HG03432 (cell line): ENCODE data around the gene TMEM97.
"Not testable (repeated sequence)": the region's sequence is repeated elsewhere in the genome, so short reads cannot be mapped to it uniquely, and the experiment has no call there.

Experiments used
- ATAC-seq: cut with Tn5 transposase; IDR thresholded peaks from one replicate; pipeline ENCODE4 v1.9.1; 2021; ENCODE audit warnings: mild to moderate bottlenecking, moderate library complexity; ENCODE audit not compliant: unreplicated experiment

Gene TMEM97

DNA sequence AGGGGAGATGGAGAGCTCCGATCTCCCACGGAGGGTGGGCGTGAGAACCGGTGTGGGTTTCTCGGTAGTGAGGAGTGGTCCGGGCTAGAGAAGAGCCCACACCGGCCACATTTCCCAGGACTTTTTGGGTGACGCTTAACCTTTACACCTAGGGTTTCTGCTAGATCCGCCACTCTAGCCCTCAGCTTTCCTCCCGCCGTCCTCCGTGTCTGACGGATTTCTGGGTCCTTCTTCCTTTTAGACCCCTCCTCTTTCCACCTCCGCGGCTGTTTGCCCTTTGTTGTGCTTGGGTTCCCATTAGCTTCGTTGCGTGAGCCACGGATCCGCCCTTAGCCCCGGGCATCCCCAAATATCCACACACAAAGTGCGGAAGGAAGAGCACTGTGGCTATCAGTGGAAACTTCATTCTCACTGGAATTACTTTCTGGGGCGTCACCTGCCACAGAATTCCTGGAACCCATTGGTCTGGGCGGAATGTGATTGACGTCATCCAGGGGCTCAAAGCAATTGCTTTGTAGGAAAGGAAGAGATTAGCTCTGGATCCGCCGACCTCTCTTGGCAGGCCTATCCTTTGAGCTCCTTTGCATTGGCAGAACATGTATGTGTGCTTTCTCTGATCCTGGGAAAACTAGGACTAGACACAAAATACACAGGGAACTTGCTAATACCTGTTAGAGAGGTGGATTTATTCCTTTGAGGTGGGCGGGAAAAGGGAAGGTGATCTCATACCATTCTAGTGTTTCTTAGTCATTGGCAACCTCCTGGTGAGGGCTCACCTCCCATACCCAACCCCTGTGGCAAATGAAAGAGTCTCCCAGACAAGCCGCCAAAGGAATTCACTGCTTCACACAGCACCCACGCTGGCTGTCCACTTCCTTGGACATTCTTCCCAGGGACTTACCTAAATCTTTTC, 17.2 kb downstream of the TMEM97 start:
- no peak for ATAC-seq

DNA sequence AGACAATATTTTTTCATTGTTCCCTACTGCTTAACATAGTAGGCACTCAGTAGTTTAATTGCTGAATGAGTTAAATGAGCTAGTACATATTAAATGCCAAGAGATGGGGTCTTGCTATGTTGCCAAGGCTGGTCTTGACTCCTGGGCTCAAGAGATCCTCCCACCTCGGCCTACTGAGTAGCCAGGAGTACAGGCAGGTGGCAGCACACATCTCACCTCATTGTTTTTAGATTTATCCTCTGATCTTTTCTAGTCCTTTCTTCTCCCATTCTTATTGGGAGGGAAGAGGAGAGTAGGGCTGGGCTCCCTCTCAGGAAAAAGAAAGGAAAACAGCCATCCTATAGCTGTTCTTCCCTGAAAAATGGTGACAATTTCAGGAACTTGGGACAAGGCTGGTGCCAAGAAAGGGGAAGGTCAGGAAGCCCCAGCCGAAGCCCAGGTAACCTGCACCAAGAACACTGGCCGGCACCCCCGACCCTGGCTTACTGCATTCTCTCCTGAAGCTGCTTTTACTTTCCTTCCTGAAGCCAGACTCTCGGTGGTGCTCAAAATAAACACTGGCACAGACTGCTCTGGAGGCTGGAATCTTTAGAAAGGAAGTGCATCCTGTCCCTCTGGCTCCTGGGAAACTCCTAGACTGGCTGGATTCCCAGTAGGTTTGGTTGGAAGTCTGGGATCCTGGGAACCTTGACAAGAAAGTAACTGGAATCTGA, 19.2 kb downstream of the TMEM97 start:
- no peak for ATAC-seq

DNA sequence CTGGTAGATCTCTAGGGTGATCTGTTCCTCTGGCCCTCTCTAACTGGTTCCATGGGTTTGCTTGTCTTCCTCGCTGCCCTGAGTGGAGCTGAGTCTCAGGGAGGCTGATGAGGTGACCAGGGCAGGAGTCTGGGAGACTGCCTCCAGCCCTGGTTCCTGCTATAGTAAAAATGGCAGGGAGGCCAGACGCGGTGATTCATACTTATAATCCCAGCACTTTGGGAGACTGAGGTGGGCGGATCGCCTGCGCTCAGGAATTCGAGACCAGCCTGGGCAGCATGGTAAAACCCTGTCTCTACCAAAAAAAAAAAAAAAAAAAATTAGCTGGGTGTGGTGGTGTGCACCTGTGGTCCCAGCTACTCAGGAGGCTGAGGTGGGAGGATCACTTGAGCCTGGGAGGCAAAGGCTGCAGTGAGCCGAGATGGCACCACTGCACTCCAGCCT, 19.8 kb downstream of the TMEM97 start:
- not testable (repeated sequence) for ATAC-seq

- no peak for ATAC-seq
Measured at GRCh38 chr17:28339431-28339830, 20.4 kb downstream of the TMEM97 start.

DNA sequence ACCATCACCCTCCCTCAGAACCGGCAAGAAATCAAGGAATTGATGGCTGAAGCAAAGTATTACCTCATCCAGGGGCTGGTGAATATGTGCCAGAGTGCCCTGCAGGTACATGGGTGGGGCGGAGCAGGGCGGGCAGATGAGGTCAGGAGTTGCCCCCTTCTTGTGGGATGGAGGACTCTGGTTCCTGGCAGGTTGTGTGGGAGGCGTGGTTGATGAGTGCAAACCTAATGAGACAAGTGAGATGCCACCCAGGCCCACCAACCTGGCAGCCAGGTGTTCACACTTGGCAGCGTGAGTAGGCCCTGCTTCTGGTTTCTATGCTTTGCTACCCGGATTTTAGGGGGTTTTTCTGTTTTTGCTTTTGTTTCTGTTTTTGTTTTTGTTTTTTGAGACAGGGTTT, 21.4 kb downstream of the TMEM97 start:
- ATAC-seq: no peak

DNA sequence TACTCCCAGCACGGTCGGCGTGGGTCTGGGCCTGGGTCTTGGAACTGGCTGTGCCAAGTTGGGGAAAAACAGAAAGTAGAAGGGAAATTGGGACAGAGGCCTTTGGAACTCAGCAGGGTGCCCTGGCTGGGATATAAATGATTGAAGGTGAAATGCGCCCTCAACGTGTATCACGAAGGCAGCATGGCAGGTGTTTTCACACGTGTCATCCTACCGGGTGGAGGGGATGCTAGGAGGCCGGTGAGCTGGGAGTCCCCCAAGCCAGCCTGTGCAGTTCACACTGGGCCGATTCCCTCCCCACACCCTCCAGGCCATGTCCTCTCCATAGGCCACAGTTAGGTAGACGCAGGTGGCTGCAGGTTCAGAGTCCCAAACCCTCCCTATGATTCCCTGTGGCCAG, 22.5 kb downstream of the TMEM97 start:
- ATAC-seq: no peak

- no peak for ATAC-seq
Measured at GRCh38 chr17:28342313-28342712, 23.3 kb downstream of the TMEM97 start.

DNA sequence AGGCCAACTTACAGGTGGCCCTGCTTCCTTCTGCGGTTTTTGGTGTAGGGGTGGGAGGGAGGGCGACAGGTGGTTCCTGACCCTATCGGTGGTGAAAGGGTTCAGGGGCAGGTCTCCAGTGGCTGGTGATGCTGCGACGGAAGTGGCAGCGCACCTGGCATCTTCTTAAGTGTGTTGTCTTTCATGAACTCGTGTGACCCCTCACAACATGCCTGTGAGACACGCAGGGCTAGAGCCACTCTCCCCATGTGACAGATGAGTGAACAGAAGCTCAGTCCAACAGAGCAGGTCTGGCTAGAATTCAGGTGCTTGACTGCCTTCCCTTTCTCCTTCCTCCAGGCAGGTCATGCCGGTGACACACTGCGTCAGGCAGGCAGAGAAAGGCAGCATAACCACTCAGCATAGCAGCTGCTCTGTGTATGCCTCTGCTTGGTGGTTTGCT, 24.5 kb downstream of the TMEM97 start:
- ATAC-seq: no peak

- no peak for ATAC-seq
Measured at GRCh38 chr17:28344011-28344410, 25.0 kb downstream of the TMEM97 start.

DNA sequence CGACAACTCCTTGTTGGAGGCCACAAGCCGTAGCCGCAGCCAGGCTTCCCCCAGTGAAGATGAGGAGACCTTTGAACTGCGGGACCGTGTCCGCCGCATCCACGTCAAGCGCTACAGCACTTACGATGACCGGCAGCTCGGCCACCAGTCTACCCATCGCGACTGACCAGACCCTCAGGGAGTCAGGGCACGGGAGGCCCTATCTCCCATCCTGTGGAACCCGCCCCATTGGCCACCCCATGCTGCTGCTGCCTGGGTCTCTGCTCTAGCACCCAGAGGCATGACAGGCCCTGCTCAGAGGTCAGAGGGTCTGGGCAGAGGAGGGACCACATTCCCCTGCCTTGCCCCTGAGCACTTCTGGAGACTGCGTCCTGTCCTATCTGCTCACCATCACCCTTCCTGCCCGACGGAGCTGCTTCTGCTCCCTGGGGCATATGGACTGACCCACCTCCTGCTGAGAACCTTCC, 25.5 kb downstream of the TMEM97 start:
- no peak for ATAC-seq

- no peak for ATAC-seq
Measured at GRCh38 chr17:28345419-28346198, 26.6 kb downstream of the TMEM97 start.

GRCh38 chr17:28346199-28346580, 27.2 kb downstream of the TMEM97 start:
- ATAC-seq: no peak

- ATAC-seq: no peak
Measured at GRCh38 chr17:28346746-28347246, 27.8 kb downstream of the TMEM97 start.

DNA sequence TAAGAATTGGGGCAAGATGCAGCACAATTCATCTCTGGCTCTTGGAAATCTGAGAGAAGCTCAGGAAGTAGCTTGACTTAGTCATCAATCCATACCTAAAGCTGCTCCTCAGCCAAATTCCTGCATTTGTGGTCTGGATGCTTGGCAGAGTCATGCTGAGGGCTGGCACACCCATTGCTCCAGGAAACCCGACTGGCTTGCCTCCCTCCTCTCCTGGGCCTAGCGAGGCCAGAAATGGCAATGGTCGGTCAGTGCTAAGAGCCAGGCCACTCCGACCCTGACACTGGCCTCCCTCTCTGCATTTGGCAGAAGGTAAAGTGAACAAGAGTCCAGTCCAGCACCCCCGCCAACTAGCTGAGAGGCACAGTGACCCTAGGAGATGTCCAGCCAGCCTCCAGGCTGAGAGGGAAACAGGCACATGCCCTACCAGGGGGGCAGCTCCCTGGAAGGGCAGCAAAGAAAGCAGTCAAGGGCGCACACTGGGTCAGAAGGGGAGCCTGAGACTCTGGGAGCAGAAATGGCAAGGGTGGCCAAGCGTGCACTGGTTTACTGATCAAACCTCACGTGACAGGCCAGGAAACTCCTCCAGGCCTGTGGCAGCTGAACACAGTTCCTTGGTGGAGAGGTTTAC, 28.4 kb downstream of the TMEM97 start:
- no peak for ATAC-seq

- ATAC-seq: no peak
Measured at GRCh38 chr17:28348979-28349378, 30.0 kb downstream of the TMEM97 start.

GRCh38 chr17:28350271-28350670, 31.3 kb downstream of the TMEM97 start:
- no peak for ATAC-seq

GRCh38 chr17:28357061-28357900, 38.3 kb downstream of the TMEM97 start, which contains the start of gene POLDIP2:
POLDIP2 (minus strand) TSS chr17:28357527; CDS start chr17:28357448, 79 bp downstream.
- peak; percentile 97 for ATAC-seq

- no peak for ATAC-seq
Measured at GRCh38 chr17:28357901-28358197, 38.8 kb downstream of the TMEM97 start.

GRCh38 chr17:28363186-28363585, 44.2 kb downstream of the TMEM97 start:
- ATAC-seq: no peak
